Endothelial cell (in vitro differentiated cells): Measurements from ENCODE around the gene FAM169A. TPM values are rescaled to one million over a fixed set of nuclear protein-coding genes. Genes with fewer than 3 reads are reported as not detected.

Experiments used
- DNase-seq: peaks from one replicate; pipeline ENCODE4 v3.0.0; 2021; ENCODE audit warnings: low spot score
- H3K27ac Mint-ChIP-seq: one replicate; pipeline ENCODE4 v1.8.0; 2021; ENCODE audit warnings: mixed read lengths, inconsistent platforms; ENCODE audit not compliant: unreplicated experiment
- H3K27me3 Mint-ChIP-seq: one replicate; pipeline ENCODE4 v1.8.0; 2021; ENCODE audit warnings: mild to moderate bottlenecking, moderate library complexity, mixed read lengths, inconsistent platforms; ENCODE audit not compliant: unreplicated experiment
- H3K36me3 Mint-ChIP-seq: one replicate; pipeline ENCODE4 v1.8.0; 2021; ENCODE audit warnings: mild to moderate bottlenecking, low read depth, mixed read lengths, inconsistent platforms; ENCODE audit not compliant: unreplicated experiment
- H3K4me1 Mint-ChIP-seq: one replicate; pipeline ENCODE4 v1.8.0; 2021; ENCODE audit warnings: mild to moderate bottlenecking, mixed read lengths, inconsistent platforms; ENCODE audit not compliant: unreplicated experiment
- H3K4me3 Mint-ChIP-seq: one replicate; pipeline ENCODE4 v1.8.0; 2021; ENCODE audit warnings: mild to moderate bottlenecking, mixed read lengths, inconsistent platforms; ENCODE audit not compliant: unreplicated experiment
- H3K9me3 Mint-ChIP-seq: one replicate; pipeline ENCODE4 v1.8.0; 2021; ENCODE audit warnings: mixed read lengths, inconsistent platforms; ENCODE audit not compliant: unreplicated experiment
- CTCF ChIP-seq: fragments of 200-600 bp; sonication (generic); IDR thresholded peaks from one replicate; pipeline ENCODE4 v1.5.0; 2021; ENCODE audit warnings: antibody characterized with exemption; ENCODE audit not compliant: unreplicated experiment
- total RNA-seq: library from RNA; stranded (reverse); fragmentation: NEBNext Ultra II Directional; extraction: Animal tissue kit (Norgen Biotek cat#: 25700); gene quantifications from one replicate; pipeline ENCODE4 v1.2.1, GENCODE V29; 2021; ENCODE audit not compliant: unreplicated experiment

FAM169A gene
- total RNA-seq, 1 donor from 2014 or later: 21.1 TPM

- peak; percentile 49 for TF ChIP-seq CTCF
- peak; percentile 55 for DNase-seq
- H3K27me3 Mint-ChIP-seq: peaks cover 2% of the 10 kb centered on the region
- no peaks in the 10 kb centered on the region for H3K4me1 Mint-ChIP-seq
- H3K27ac Mint-ChIP-seq: no peak overlapping the region
- no peaks in the 10 kb centered on the region for H3K36me3 Mint-ChIP-seq
- H3K4me3 Mint-ChIP-seq: no peak overlapping the region
- no peaks in the 10 kb centered on the region for H3K9me3 Mint-ChIP-seq
These were observed 37.1 kb upstream of the FAM169A start for GRCh38 chr5:74903165-74903787.

GRCh38 chr5:74897049-74897448 lies 30.9 kb upstream of the FAM169A start:
- Mint-ChIP-seq H3K9me3 (no peaks in the 10 kb centered on the region), H3K4me3 (no peak overlapping the region), H3K36me3 (peaks cover 4% of the 10 kb centered on the region), H3K27me3 (no peaks in the 10 kb centered on the region), H3K27ac (no peak overlapping the region), H3K4me1 (no peaks in the 10 kb centered on the region)
- no peak for DNase-seq
- TF ChIP-seq CTCF: no peak

GRCh38 chr5:74895906-74896305 lies 29.7 kb upstream of the FAM169A start:
- no peak for TF ChIP-seq CTCF
- Mint-ChIP-seq H3K36me3 (peaks cover 4% of the 10 kb centered on the region), H3K4me3 (no peak overlapping the region), H3K27ac (no peak overlapping the region), H3K4me1 (no peaks in the 10 kb centered on the region), H3K27me3 (no peaks in the 10 kb centered on the region), H3K9me3 (no peaks in the 10 kb centered on the region)
- no peak for DNase-seq

- Mint-ChIP-seq H3K4me1 (no peaks in the 10 kb centered on the region), H3K27me3 (no peaks in the 10 kb centered on the region), H3K4me3 (no peak overlapping the region), H3K27ac (no peak overlapping the region), H3K36me3 (peaks cover 4% of the 10 kb centered on the region), H3K9me3 (no peaks in the 10 kb centered on the region)
- no peak for TF ChIP-seq CTCF
- DNase-seq: no peak
These were observed 28.2 kb upstream of the FAM169A start for GRCh38 chr5:74894351-74894750.

- Mint-ChIP-seq H3K27me3 (no peaks in the 10 kb centered on the region), H3K4me3 (no peak overlapping the region), H3K27ac (no peak overlapping the region), H3K36me3 (peaks cover 4% of the 10 kb centered on the region), H3K4me1 (no peaks in the 10 kb centered on the region), H3K9me3 (no peaks in the 10 kb centered on the region)
- TF ChIP-seq CTCF: no peak
- DNase-seq: no peak
These were observed 26.7 kb upstream of the FAM169A start for GRCh38 chr5:74892921-74893320.
